Keratinocyte (primary cell): Measurements from ENCODE around the gene AOPEP.

Source experiments
- CTCF ChIP-seq, 3 experiments: IDR thresholded peaks in 1 of 3; conservative IDR thresholded peaks in 1 of 3; optimal IDR thresholded peaks in 1 of 3; 2 replicates in 2 of 3; 3 replicates in 1 of 3; pipeline versions ENCODE3 to v1.5.1; 2011; ENCODE audit warnings: low read length in 3 of 3, mild to moderate bottlenecking in 3 of 3, moderate library complexity in 2 of 3, control low read depth in 1 of 3, inconsistent platforms in 1 of 3; ENCODE audit not compliant: insufficient read depth in 2 of 3; ENCODE audit errors: extremely low read depth in 1 of 3
- EZH2 ChIP-seq: IDR thresholded peaks from one replicate; pipeline ENCODE4 v1.6.1; 2012; ENCODE audit warnings: inconsistent platforms, mild to moderate bottlenecking, low read length, moderate library complexity

GRCh38 chr9:95017062-95017461, 290.6 kb downstream of the AOPEP start:
- no peak for TF ChIP-seq CTCF (optimal IDR thresholded peaks at IDR 0.05 in 1 of 3, IDR thresholded peaks at IDR 0.05 in 1 of 3, conservative IDR thresholded peaks at IDR 0.05 in 1 of 3; ENCODE audit: extremely low read depth in 1 of 3, insufficient read depth in 2 of 3, low read length in 3 of 3)
- no peak for TF ChIP-seq EZH2
